GM19372 (cell line): ENCODE results near the gene KLK14.

Experiments used
- ATAC-seq: cut with Tn5 transposase; IDR thresholded peaks from one replicate; pipeline ENCODE4 v1.9.1; 2021; ENCODE audit warnings: mild to moderate bottlenecking, low read depth, moderate library complexity; ENCODE audit not compliant: unreplicated experiment

KLK14 gene

DNA sequence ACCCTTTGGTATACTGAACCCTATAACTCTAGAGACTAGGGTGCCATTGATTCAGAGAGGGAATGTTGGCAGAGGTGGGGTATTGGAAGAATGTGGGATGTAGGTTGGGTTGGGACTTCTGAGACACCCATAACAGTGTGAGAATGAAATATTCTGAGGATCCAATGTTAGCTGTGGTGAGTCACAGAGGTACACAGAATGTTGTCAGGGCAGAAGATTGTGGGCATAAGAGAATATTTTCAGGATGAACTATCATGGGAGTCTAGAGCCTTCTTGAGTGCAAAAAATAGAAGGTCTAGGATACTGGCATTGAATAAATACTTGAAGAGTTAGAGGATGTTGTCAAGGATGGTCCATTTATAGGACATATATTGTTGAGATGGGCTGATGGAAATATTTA, 26.8 kb downstream of the KLK14 start:
- no peak for ATAC-seq

DNA sequence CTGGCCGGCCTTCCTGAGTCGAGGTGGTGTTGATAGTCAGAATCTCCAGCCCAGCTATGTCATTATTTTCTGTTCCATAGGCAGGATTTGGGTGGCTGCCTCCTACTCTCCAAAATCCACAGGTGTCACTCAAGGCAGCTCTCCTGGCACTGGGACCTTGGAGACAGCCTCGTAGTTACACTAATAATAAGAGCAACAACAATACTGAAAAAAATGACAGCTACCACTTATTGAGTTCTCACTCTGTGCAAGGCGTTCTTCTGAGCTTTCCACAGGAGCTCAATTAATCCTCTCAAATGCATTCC, 35.7 kb downstream of the KLK14 start:
- no peak for ATAC-seq

DNA sequence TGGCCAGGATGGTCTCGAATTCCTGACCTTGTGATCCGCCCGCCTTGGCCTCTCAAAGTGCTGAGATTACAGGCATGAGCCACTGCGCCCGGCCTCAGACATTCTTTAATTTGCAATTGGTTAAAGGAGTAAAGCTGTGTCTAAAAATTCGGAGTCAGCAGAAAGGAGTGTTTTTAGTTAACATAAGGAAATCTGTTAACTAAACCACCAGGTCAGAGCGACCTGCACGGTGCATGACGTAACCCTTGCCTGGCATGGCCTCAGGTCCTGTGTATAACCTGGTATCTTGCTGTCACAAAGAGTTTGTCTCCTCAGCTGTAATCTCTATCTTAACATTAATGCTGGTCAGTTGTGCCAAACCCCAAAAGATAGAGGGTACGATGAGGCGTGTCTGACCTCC, 38.4 kb downstream of the KLK14 start:
- ATAC-seq: no peak

DNA sequence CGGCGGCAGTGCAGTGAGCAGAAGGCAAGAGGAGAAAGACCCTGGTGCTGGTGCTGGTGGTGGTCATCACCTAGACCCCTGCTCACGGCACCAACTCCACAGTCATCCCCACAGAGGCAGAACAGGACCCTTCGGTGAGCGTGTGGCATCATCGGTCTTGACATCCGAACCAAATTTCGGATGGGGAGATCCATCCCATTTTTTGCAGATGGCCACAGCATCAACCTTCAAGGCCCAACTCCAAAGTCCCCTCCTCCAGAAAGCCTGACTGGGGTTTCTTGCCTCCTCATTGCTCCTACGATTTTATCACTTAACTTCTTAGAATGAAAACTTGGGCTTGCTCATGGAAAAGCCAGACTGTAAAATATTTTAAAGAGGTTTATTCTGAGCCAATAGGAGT, 39.2 kb downstream of the KLK14 start:
- ATAC-seq: no peak

DNA sequence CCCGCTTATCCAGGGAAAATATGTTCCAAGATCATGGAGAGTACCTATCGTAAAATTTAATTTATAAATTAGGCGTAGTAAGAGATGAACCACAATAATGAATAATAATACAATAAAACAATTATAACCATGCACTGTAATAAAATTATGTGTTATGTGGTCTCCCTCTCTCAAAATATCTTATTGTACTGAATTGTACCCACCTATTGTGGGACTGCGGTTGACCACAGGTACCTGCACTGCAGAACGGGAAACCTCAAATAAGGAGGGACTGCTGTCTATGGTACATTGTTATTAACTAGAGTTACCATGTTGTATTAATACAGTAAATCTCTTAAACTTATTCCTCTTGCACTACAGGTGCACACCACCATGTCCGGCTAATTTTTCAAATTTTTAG, 42.5 kb downstream of the KLK14 start:
- ATAC-seq: no peak

DNA sequence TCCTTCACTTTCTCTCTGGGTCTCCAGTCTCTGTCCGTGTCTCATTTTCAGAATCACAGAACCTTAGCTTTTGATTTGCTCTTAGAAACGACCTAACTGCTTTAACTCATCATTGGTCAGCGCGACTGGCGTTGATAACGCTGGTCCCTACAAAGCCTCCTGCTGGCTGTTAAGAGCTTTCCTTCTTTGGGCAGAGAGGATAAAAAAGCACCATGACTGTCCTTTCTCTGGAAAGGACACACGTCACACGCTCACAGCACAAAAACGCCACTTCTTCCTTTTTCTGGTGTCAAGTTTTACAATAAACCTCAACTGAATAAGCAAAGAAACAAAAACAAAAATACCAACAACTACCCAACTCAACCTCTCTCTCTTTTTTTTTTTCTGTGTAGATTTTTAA, 46.2 kb downstream of the KLK14 start:
- no peak for ATAC-seq

DNA sequence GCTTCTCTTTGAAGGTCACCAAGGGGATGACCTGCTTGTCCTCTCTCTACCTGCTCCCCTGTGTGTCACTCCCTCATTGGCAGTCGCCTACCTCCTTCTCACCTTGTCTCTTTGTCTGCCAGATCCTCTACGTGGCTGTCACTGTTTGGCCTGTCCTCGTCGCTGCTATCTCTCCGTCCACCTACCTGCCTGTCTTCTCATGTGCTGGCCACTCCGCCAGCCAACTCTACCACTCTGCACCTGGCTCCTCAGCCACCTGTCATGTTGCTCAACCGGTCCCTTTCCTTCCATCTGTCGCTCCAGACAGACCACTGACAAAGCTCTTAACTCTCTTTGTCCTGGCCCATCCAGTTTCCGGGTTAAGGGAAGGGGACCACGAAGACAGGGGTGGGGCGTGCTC, 48.0 kb downstream of the KLK14 start, which contains the start of gene KLK12:
Gene KLK12 (minus strand): TSS at position 299 of the 400 bp plus-strand sequence. CDS start 381 bp downstream, outside the sequence.
- ATAC-seq: no peak

DNA sequence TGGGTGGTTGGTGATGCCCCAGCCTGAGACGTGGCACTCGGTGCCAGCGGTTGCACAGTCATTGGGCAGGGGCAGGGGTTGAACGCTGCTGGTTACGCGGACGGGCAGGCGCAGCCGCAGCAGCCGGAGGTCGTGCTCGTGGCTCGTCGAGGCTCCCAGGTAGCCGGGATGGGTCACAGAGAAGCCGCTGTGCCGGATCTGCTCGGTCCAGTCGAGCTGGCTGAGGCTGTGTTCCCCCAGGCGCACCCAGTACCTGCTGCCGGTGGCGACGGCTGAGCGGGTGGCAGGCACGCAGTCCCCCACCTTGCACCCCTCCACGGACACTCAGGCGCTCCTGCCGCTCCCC, 50.8 kb downstream of the KLK14 start:
- ATAC-seq: no peak

DNA sequence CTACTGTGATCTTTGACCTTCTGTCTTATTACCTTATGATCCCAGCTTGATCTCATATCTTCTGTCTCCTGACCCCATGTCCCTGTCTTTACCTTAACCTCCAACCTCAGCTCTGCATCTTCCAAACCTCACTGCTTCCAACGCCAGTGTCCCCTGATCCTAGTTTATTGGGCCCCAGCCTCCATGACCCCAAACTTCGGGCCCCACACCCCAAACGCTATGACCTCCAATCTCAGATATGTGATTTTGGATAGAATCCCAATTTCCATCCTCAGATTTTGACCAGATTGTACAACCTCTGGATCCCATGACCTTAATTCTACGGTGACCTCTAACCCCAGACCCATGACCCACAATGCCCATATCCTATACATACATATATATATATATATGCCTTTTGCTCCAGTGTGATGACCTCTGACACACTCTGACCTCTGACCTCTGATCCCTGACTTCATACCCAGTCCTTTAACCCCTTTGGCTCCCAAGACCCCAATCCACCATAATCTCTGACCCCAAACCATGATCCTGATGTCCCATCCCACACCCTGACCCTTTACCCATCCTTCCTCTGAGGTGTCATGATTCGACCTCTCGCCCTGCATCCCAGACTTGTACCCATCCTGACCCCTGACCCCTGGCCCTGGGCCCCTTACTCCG, 51.3 kb downstream of the KLK14 start:
- no peak for ATAC-seq

DNA sequence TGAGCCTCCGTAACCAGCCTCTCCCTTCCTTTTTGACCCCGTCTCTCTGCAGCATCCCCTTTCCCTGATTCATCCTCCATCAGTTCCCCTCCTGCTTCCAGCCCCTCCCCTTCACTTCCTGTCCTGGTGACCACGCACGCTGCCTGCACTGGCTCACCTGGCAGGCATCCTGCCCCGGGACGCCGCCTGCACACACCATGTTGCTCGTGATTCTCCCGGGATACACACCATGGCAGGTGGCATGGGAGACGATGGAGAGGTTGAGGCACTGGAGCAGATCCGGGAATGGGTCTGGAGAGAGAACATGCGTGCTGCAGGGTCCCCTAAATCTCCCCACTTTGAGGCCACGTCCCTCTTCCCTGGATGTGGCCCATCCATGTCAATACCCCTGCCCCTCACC, 52.1 kb downstream of the KLK14 start:
- ATAC-seq: no peak

DNA sequence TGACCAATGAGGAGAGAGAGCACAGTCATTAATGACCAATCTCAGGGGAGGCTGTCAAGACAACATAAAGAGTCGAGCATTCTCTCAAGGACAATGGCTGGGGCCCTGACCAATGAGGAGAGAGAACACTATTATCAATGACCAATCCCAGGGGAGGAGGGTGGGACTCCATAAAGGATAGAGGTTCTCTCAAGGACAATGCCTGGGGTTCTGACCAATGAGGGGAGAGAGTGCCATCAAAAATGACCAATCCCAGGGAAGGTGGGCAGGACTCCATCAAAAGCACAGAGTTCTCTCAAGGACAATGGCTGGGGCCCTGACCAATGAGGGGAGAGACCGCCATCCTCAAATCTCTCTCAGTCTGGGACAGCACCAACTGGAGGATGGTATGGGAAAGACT, 53.0 kb downstream of the KLK14 start:
- no peak for ATAC-seq
